OCI-LY1 (cell line): Measurements from ENCODE around the gene PDE6B.
A peak's percentile ranks its signal among the peaks of the same experiment; 100 is the strongest.

Source experiments
- H2AFZ ChIP-seq: fragments of 200-600 bp; sonication (generic), shearing (Covaris generic); 2 replicates; pipeline ENCODE4 v1.6.0; 2014; ENCODE audit warnings: antibody characterized with exemption, mild to moderate bottlenecking, low read length
- H3F3A ChIP-seq: fragments of 200-600 bp; sonication (generic), shearing (Covaris generic); 2 replicates; pipeline ENCODE4 v1.6.0; 2014; ENCODE audit warnings: mild to moderate bottlenecking, antibody characterized with exemption, low read length, moderate library complexity; ENCODE audit not compliant: insufficient read depth
- H3K27ac ChIP-seq: fragments of 200-600 bp; sonication (generic); 2 replicates; pipeline ENCODE4 v1.5.1; 2014; ENCODE audit warnings: low read length, mixed run types, mild to moderate bottlenecking, low read depth; ENCODE audit not compliant: poor library complexity, severe bottlenecking
- H3K27me3 ChIP-seq: fragments of 200-600 bp; sonication (generic); 2 replicates; pipeline ENCODE4 v1.6.0; 2014; ENCODE audit warnings: antibody characterized with exemption, mild to moderate bottlenecking, low read length, moderate library complexity; ENCODE audit not compliant: insufficient read depth
- H3K36me3 ChIP-seq: fragments of 200-600 bp; sonication (generic); 2 replicates; pipeline ENCODE4 v1.6.1; 2014; ENCODE audit warnings: mild to moderate bottlenecking, antibody characterized with exemption, low read length, moderate library complexity, mixed read lengths; ENCODE audit not compliant: insufficient read depth
- H3K4me1 ChIP-seq: fragments of 200-600 bp; sonication (generic); 2 replicates; pipeline ENCODE4 v1.5.1; 2014; ENCODE audit warnings: mild to moderate bottlenecking, low read length, moderate library complexity; ENCODE audit not compliant: insufficient read depth, severe bottlenecking
- H3K4me2 ChIP-seq: fragments of 200-600 bp; sonication (generic), shearing (Covaris generic); 2 replicates; pipeline ENCODE4 v1.6.1; 2014; ENCODE audit warnings: low read length
- H3K4me3 ChIP-seq: fragments of 200-600 bp; sonication (generic); 2 replicates; pipeline ENCODE4 v1.5.1; 2014; ENCODE audit warnings: low read length, low read depth, mild to moderate bottlenecking, mixed read lengths; ENCODE audit not compliant: poor library complexity, severe bottlenecking
- H3K79me2 ChIP-seq: fragments of 200-600 bp; shearing (Covaris generic); 2 replicates; pipeline ENCODE4 v1.6.1; 2016; ENCODE audit warnings: mixed run types, low read length, mixed read lengths; ENCODE audit not compliant: insufficient read depth
- H3K9ac ChIP-seq: fragments of 200-600 bp; sonication (generic), shearing (Covaris generic); 2 replicates; pipeline ENCODE4 v1.6.1; 2014; ENCODE audit warnings: mild to moderate bottlenecking, low read length, mixed read lengths
- H3K9me2 ChIP-seq: fragments of 200-600 bp; sonication (generic), shearing (Covaris generic); 2 replicates; pipeline ENCODE4 v1.6.1; 2014; ENCODE audit warnings: low read depth, mild to moderate bottlenecking, low read length, mixed read lengths
- H3K9me3 ChIP-seq: fragments of 200-600 bp; shearing (Covaris generic); 2 replicates; pipeline ENCODE4 v1.6.1; 2014; ENCODE audit warnings: low read length, mixed read lengths
- H4K20me1 ChIP-seq: fragments of 200-600 bp; sonication (generic), shearing (Covaris generic); 2 replicates; pipeline ENCODE4 v1.6.0; 2016; ENCODE audit warnings: mild to moderate bottlenecking, low read length; ENCODE audit not compliant: insufficient read depth
- EZH2 ChIP-seq: fragments of 200-600 bp; sonication (generic), shearing (Covaris generic); IDR thresholded peaks from 2 replicates; pipeline ENCODE4 v1.8.0; 2017; ENCODE audit warnings: borderline replicate concordance, mixed run types, mild to moderate bottlenecking, antibody characterized with exemption, low read length, moderate library complexity, mixed read lengths
- TF ChIP-seq, protein P1 (sequence below): fragments of 200-600 bp; sonication (generic), shearing (Covaris generic); IDR thresholded peaks from 2 replicates; pipeline ENCODE4 v1.5.1; 2017; ENCODE audit warnings: mild to moderate bottlenecking, antibody characterized with exemption, low read length, moderate library complexity, mixed read lengths

Gene PDE6B

DNA sequence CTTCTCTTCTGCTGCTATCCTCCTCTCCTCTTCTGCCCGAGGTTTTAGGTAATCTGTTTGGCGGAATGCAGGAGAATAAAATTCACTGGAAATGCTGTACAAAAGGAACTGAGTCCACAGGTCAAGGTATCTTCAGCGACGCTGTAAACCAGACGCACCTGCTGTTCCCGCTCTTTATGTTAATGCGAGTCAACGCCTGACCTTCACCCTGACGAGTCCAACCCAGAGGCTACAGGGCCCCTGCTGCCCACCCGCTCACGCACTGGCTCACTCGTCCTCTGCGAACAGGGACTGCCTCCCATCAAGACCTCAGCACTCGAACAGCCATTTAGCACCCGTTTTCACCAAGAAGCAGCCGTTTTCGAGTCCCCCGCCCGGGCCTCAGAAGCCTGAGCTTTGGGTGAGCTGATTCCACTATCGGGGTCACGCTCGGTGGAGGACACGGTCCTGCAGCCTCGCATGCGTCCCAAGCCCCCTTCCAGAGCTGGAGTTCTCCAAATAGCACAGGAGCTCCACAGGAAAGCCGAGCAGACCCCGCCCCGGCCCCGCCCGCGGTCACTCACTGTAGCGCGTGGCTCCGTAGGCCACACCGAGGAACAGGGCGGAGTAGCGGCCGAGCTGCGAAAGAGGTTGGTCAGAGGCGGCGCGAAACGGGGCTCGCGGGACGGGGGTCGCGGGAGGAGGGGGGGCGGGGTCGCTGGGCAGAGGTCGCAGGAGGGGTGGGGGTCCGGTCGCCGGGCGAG, 48.1 kb downstream of the PDE6B start:
- peak overlapping the region; percentile 71 for H3K9ac ChIP-seq
- no peaks in the 10 kb centered on the region for H3K9me3 ChIP-seq
- H3F3A ChIP-seq = no peaks in the 10 kb centered on the region; the same call in 1 of the 2 replicates
- H4K20me1 ChIP-seq = no peaks in the 10 kb centered on the region
- no peaks in the 10 kb centered on the region for H3K27me3 ChIP-seq
- H3K36me3 ChIP-seq = peaks cover 19% of the 10 kb centered on the region
- TF ChIP-seq, protein P1, sequence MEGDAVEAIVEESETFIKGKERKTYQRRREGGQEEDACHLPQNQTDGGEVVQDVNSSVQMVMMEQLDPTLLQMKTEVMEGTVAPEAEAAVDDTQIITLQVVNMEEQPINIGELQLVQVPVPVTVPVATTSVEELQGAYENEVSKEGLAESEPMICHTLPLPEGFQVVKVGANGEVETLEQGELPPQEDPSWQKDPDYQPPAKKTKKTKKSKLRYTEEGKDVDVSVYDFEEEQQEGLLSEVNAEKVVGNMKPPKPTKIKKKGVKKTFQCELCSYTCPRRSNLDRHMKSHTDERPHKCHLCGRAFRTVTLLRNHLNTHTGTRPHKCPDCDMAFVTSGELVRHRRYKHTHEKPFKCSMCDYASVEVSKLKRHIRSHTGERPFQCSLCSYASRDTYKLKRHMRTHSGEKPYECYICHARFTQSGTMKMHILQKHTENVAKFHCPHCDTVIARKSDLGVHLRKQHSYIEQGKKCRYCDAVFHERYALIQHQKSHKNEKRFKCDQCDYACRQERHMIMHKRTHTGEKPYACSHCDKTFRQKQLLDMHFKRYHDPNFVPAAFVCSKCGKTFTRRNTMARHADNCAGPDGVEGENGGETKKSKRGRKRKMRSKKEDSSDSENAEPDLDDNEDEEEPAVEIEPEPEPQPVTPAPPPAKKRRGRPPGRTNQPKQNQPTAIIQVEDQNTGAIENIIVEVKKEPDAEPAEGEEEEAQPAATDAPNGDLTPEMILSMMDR = no peak
- no peak for TF ChIP-seq EZH2
- no peak overlapping the region for H2AFZ ChIP-seq
- no peaks in the 10 kb centered on the region for H3K79me2 ChIP-seq
- peak overlapping the region; percentile 83 for H3K4me2 ChIP-seq
- no peak overlapping the region for H3K27ac ChIP-seq
- peak overlapping the region; percentile 79 for H3K4me3 ChIP-seq
- no peaks in the 10 kb centered on the region for H3K9me2 ChIP-seq
- peaks cover 46% of the 10 kb centered on the region for H3K4me1 ChIP-seq

DNA sequence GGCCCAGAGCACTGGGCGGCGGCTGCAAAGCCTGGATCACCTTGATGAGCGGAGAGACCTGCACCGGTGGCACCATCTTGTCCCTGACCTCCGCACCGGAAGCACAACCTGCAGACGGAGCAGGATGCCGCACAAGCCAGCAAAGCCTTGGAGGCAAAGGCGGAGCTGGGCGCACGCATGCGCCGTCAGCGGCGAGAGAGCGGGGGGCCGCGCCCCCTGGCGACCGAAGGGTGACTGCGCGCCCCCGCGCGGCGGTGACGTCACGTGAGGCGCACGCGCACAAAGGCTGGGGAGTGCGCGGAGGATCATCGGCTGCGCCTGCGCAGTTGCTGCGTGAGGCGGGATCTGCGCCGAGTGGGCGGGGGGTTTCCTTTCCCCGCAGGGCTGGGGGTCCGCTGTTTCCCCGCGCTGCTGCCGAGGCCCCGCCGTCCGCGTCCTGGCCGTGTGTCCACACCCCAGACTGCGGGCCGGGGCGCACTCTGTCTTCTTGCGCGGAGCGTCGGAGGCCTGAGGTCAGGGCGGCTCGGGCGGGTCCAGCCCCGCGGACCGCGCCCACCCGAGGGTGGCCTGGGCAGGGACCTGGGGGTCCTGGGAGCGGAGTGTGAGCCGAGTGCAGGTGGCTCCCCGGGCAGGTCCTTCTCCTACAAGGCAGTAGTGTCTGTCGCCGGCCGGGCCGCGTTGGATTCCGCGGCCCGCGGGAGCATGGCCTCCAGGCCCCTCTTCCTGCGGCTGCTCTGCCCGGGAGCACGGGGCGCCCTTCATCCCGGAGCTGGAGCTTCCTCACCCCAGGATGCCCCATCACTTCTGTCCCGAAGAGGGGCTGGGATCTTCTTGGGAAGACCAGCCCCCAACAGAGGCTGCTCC, 49.0 kb downstream of the PDE6B start, which contains the start of the genes ATP5ME and MYL5:
ATP5ME (minus strand) TSS at position 105 of the 864 bp plus-strand sequence; CDS start at position 76, 29 bp downstream.
MYL5 (plus strand) TSS at position 371 of the 864 bp plus-strand sequence. CDS start 3,485 bp downstream, outside the sequence.
- no peaks in the 10 kb centered on the region for H3K9me2 ChIP-seq
- no peaks in the 10 kb centered on the region for H3K27me3 ChIP-seq
- no peaks in the 10 kb centered on the region for H4K20me1 ChIP-seq
- H3K27ac ChIP-seq = peak within 1 kb of the TSS; percentile 97
- H3K36me3 ChIP-seq = peaks cover 19% of the 10 kb centered on the region
- H3K4me2 ChIP-seq = peak within 1 kb of the TSS; percentile 89
- peak within 1 kb of the TSS; percentile 79 for H3K4me3 ChIP-seq
- TF ChIP-seq, protein P1 = peak; percentile 70
- no peak for TF ChIP-seq EZH2
- H3F3A ChIP-seq = no peaks in the 10 kb centered on the region; the same call in 1 of the 2 replicates
- H2AFZ ChIP-seq = no peak within 1 kb of the TSS
- peaks cover 48% of the 10 kb centered on the region for H3K4me1 ChIP-seq
- H3K9ac ChIP-seq = peak within 1 kb of the TSS; percentile 88
- H3K79me2 ChIP-seq = no peaks in the 10 kb centered on the region
- no peaks in the 10 kb centered on the region for H3K9me3 ChIP-seq

DNA sequence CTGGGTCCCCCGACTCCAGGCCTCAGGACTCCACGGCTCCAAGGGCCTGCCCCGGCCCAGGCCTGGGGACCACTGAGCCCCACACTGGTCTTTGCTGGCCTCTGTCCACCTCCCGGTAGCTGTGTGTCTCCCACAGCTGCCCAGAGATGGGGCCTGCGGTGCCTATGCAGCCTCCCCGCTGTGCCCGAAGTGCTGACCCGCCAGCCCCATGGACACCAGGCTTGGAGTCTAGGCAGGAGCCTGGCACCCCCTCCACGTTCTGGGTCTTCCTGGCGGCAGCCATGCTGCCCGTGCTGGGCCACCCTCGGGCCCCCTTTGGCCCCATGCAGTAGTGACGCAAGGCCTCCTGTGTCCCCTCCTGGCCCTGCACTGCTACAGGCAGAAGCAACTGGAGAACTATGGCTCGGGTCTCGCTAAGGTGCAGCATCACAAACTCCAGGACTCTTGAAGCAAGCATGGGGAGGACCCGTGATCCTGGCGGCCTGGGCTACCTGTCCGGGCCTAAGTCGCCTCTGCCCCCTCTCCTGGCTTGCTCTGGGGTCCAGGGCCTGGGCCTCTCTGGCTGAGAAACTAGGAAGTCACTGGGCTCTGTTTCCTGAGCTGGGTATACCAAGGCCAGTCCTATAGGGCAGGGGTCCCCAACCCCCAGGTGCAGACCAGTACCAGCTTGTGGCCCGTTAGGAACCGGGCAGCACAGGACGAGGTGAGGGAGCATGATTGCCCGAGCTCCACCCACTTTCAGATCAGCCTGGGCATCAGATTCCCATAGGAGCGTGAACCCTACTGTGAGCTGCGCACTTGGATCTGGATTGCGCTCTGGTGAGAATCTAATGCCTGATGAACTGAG, 49.9 kb downstream of the PDE6B start:
- Histone ChIP-seq H3K36me3 (peaks cover 19% of the 10 kb centered on the region), H3K9ac (peak overlapping the region; percentile 88), H3K79me2 (no peaks in the 10 kb centered on the region), H3K4me1 (peaks cover 48% of the 10 kb centered on the region), H3K9me2 (no peaks in the 10 kb centered on the region), H4K20me1 (no peaks in the 10 kb centered on the region), H3K9me3 (no peaks in the 10 kb centered on the region), H3K4me3 (peak overlapping the region; percentile 79), H3K27ac (peak overlapping the region; percentile 97), H3K27me3 (no peaks in the 10 kb centered on the region), H2AFZ (no peak overlapping the region), H3K4me2 (peak overlapping the region; percentile 89), H3F3A (no peaks in the 10 kb centered on the region; the same call in 1 of the 2 replicates)
- TF ChIP-seq, protein P1 = no peak
- no peak for TF ChIP-seq EZH2
